HepG2 (cell line): Measurements from ENCODE around the gene PAK1IP1. TPM values are rescaled to one million over a fixed set of nuclear protein-coding genes. Genes with fewer than 3 reads are reported as not detected.
A peak's percentile ranks its signal among the peaks of the same experiment; 100 is the strongest.

Experiments used
- EED ChIP-seq: sonication (generic); formaldehyde crosslinking; IDR thresholded peaks from 2 replicates; pipeline ENCODE4 v1.5.0; 2020; ENCODE audit warnings: mild to moderate bottlenecking, missing genetic modification reagents
- FIP1L1 ChIP-seq: fragments of 200-400 bp; formaldehyde crosslinking; IDR thresholded peaks from 2 replicates; pipeline ENCODE4 v1.6.1; 2018; ENCODE audit warnings: low read depth, mild to moderate bottlenecking, low read length, moderate library complexity, borderline replicate concordance; ENCODE audit not compliant: insufficient read depth
- MTF2 ChIP-seq: sonication (generic); formaldehyde crosslinking; IDR thresholded peaks from 2 replicates; pipeline ENCODE4 v1.5.0; 2020; ENCODE audit warnings: missing genetic modification reagents, borderline replicate concordance
- SKIL ChIP-seq: sonication (generic); formaldehyde crosslinking; IDR thresholded peaks from 2 replicates; pipeline ENCODE4 v1.8.0; 2022; ENCODE audit warnings: missing genetic modification reagents, mild to moderate bottlenecking, moderate library complexity, borderline replicate concordance
- SOX6 ChIP-seq, 2 experiments: fragments of 450-650 bp in 1 of 2; sonication (generic) in 1 of 2; formaldehyde crosslinking in 1 of 2; IDR thresholded peaks; 2 replicates each; pipeline versions ENCODE4 v1.4.0 to v1.6.1; 2017 to 2020; ENCODE audit warnings: antibody characterized with exemption in 1 of 2, mild to moderate bottlenecking in 1 of 2, missing genetic modification reagents in 1 of 2
- SRSF9 ChIP-seq: fragments of 200-400 bp; formaldehyde crosslinking; IDR thresholded peaks from 2 replicates; pipeline ENCODE4 v1.6.1; 2018; ENCODE audit warnings: borderline replicate concordance, mild to moderate bottlenecking, low read depth, low read length; ENCODE audit not compliant: insufficient read depth, poor library complexity, severe bottlenecking
- TGIF2 ChIP-seq: IDR thresholded peaks from 2 replicates; pipeline ENCODE4 v1.6.1; 2016; ENCODE audit warnings: control low read depth, missing compliant biosample characterization
- TMF1 ChIP-seq: sonication (generic); formaldehyde crosslinking; IDR thresholded peaks from 2 replicates; pipeline ENCODE4 v1.8.1; 2022; ENCODE audit warnings: low read depth, missing genetic modification reagents
- ZBTB1 ChIP-seq: sonication (generic); formaldehyde crosslinking; IDR thresholded peaks from 2 replicates; pipeline ENCODE4 v1.4.0; 2020; ENCODE audit warnings: missing genetic modification reagents, borderline replicate concordance
- ZMYM3 ChIP-seq: sonication (generic); formaldehyde crosslinking; IDR thresholded peaks from 2 replicates; pipeline ENCODE4 v1.5.1; 2020; ENCODE audit warnings: mild to moderate bottlenecking, missing genetic modification reagents
- ZNF207 ChIP-seq: fragments of 450-650 bp; IDR thresholded peaks from 2 replicates; pipeline ENCODE4 v1.6.1; 2016; ENCODE audit warnings: antibody characterized with exemption, borderline replicate concordance
- ZNF598 ChIP-seq: sonication (generic); formaldehyde crosslinking; IDR thresholded peaks from 2 replicates; pipeline ENCODE4 v1.5.1; 2020; ENCODE audit warnings: mild to moderate bottlenecking, missing genetic modification reagents, borderline replicate concordance
- ZNF75D ChIP-seq: sonication (generic); formaldehyde crosslinking; IDR thresholded peaks from 2 replicates; pipeline ENCODE4 v1.8.1; 2023; ENCODE audit warnings: missing genetic modification reagents, mild to moderate bottlenecking, borderline replicate concordance
- polyA plus RNA-seq, 8 experiments: library from polyadenylated mRNA; depleted of rRNA in 3 of 8; stranded (reverse) in 7 of 8; unstranded in 1 of 8; fragments of >200 nt; fragmentation: Illumina TruSeq in 4 of 8; extraction: Trizol in 4 of 8; gene quantifications; 2 replicates each; pipeline versions ENCODE4 v1.2.1 to v1.2.3, GENCODE V29; 2011 to 2016; ENCODE audit warnings: low read depth in 4 of 8, missing spikeins in 1 of 8, mixed read lengths in 1 of 8; ENCODE audit not compliant: insufficient read depth in 1 of 8
- total RNA-seq, 5 experiments: library from RNA; depleted of rRNA; stranded (reverse); fragments of >200 nt; fragmentation: Illumina TruSeq; extraction: Trizol; gene quantifications; 2 replicates each; pipeline ENCODE4 v1.2.3, GENCODE V29; 2016; ENCODE audit warnings: low read depth in 1 of 5
- TF ChIP-seq, protein P1 (sequence below): sonication (generic); formaldehyde crosslinking; IDR thresholded peaks from 2 replicates; pipeline ENCODE4 v1.4.0; 2020; ENCODE audit warnings: mild to moderate bottlenecking, missing genetic modification reagents
- TF ChIP-seq, protein P2 (sequence below): sonication (generic); formaldehyde crosslinking; IDR thresholded peaks from 2 replicates; pipeline ENCODE4 v1.8.0; 2022; ENCODE audit warnings: mild to moderate bottlenecking, missing genetic modification reagents, moderate library complexity
- TF ChIP-seq, protein P3 (sequence below): sonication (generic); formaldehyde crosslinking; IDR thresholded peaks from 2 replicates; pipeline ENCODE4 v1.4.0; 2020; ENCODE audit warnings: missing genetic modification reagents, low read depth, mild to moderate bottlenecking, borderline replicate concordance
- TF ChIP-seq, protein P4 (sequence below): sonication (generic); formaldehyde crosslinking; IDR thresholded peaks from 2 replicates; pipeline ENCODE4 v1.4.0; 2020; ENCODE audit warnings: mild to moderate bottlenecking, low read depth, missing genetic modification reagents

Gene PAK1IP1
- total and polyA plus RNA-seq, 2 of the 13 experiments (the other 11 are each of a cell fraction or from before 2014, with no cell fraction given) = 23.4 to 66.2 TPM

DNA sequence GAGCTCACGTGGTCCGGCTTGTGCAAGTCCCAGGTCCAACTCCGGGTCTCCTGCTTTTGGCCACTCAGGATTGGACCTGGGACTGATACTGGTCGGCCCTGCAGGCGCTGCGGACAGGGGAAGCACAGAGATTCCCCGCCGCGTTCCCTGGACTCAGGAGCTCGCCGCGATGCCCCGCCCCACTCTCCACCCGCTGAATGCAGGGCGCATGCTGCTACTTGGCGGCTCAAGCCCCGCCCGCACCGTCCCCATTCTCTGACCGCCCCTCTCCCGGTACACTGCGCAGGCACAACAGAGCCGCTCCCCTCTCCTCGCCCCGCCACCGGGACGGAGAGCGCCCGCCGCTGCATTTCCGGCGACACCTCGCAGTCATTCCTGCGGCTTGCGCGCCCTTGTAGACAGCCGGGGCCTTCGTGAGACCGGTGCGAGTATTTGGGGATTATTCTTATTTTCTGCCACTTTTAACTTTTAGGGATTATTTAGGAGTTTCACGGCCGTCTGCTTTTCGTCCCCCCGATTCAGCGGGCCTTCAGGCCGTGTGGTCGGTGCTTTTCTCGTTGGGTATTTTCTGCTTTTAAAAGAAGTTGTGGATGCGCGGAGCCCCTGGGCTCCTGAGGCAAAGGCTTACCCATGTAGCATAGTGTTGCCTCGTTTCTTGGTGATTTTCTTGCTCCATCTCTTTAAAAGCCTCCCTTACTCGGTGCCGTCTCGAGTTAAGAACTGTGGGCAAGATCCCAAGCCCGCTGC is 28.2 kb downstream of the PAK1IP1 start, which contains the start of gene TMEM14C (continued):
- TF ChIP-seq, protein P1, sequence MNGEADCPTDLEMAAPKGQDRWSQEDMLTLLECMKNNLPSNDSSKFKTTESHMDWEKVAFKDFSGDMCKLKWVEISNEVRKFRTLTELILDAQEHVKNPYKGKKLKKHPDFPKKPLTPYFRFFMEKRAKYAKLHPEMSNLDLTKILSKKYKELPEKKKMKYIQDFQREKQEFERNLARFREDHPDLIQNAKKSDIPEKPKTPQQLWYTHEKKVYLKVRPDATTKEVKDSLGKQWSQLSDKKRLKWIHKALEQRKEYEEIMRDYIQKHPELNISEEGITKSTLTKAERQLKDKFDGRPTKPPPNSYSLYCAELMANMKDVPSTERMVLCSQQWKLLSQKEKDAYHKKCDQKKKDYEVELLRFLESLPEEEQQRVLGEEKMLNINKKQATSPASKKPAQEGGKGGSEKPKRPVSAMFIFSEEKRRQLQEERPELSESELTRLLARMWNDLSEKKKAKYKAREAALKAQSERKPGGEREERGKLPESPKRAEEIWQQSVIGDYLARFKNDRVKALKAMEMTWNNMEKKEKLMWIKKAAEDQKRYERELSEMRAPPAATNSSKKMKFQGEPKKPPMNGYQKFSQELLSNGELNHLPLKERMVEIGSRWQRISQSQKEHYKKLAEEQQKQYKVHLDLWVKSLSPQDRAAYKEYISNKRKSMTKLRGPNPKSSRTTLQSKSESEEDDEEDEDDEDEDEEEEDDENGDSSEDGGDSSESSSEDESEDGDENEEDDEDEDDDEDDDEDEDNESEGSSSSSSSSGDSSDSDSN (CRISPR knock-in tag) = peak; percentile 95
- TF ChIP-seq ZNF207 (no peak), TMF1 (no peak), FIP1L1 (no peak), MTF2 (CRISPR knock-in tag) (no peak; the same call in none of the 2 replicates), TGIF2 (peak; percentile 23; the same call in 1 of the 2 replicates), ZNF598 (peak; percentile 99), SRSF9 (no peak), ZNF75D (CRISPR knock-in tag) (no peak), SOX6 (IDR thresholded peaks at IDR 0.05) (no peak), SOX6 (CRISPR knock-in tag; IDR thresholded peaks at IDR 0.05) (peak; percentile 86), ZBTB1 (CRISPR knock-in tag) (no peak), ZMYM3 (peak; percentile 92), EED (CRISPR knock-in tag) (0 out of 2 replicates have a peak, but pooled peaks have one; percentile 26), SKIL (CRISPR knock-in tag) (peak; percentile 86)
- TF ChIP-seq, protein P2, sequence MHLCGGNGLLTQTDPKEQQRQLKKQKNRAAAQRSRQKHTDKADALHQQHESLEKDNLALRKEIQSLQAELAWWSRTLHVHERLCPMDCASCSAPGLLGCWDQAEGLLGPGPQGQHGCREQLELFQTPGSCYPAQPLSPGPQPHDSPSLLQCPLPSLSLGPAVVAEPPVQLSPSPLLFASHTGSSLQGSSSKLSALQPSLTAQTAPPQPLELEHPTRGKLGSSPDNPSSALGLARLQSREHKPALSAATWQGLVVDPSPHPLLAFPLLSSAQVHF = 0 out of 2 replicates have a peak, but pooled peaks have one; percentile 70
- TF ChIP-seq, protein P3, sequence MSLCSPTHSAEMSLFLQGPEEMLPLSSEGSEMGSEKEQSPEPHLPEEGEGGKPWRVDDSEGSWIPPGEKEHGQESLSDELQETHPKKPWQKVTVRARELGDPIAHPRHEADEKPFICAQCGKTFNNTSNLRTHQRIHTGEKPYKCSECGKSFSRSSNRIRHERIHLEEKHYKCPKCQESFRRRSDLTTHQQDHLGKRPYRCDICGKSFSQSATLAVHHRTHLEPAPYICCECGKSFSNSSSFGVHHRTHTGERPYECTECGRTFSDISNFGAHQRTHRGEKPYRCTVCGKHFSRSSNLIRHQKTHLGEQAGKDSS = peak; percentile 96
- TF ChIP-seq, protein P4, sequence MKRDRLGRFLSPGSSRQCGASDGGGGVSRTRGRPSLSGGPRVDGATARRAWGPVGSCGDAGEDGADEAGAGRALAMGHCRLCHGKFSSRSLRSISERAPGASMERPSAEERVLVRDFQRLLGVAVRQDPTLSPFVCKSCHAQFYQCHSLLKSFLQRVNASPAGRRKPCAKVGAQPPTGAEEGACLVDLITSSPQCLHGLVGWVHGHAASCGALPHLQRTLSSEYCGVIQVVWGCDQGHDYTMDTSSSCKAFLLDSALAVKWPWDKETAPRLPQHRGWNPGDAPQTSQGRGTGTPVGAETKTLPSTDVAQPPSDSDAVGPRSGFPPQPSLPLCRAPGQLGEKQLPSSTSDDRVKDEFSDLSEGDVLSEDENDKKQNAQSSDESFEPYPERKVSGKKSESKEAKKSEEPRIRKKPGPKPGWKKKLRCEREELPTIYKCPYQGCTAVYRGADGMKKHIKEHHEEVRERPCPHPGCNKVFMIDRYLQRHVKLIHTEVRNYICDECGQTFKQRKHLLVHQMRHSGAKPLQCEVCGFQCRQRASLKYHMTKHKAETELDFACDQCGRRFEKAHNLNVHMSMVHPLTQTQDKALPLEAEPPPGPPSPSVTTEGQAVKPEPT (CRISPR knock-in tag) = peak; percentile 85
